B cell (primary cell): ENCODE data around the gene EIPR1.

ENCODE experiments used
- CTCF ChIP-seq: fragments of 200-600 bp; IDR thresholded peaks from one replicate; pipeline ENCODE4 v1.8.0; 2022; ENCODE audit warnings: antibody characterized with exemption, mild to moderate bottlenecking
- EZH2 ChIP-seq: IDR thresholded peaks from 2 replicates; pipeline ENCODE4 v1.6.1; 2012; ENCODE audit warnings: borderline replicate concordance, low read depth, mild to moderate bottlenecking, moderate library complexity, low read length; ENCODE audit not compliant: insufficient read depth, poor library complexity, severe bottlenecking

GRCh38 chr2:3317277-3317685 is 60.3 kb downstream of the EIPR1 start:
- TF ChIP-seq CTCF = no peak
- no peak for TF ChIP-seq EZH2
